K562 treated with DMSO at 1 percent for 12 hours (cell line): ENCODE results near the gene HOXB5. TPM values are rescaled to one million over a fixed set of nuclear protein-coding genes. Genes with fewer than 3 reads are reported as not detected.

Experiments used
- total RNA-seq: library from RNA; unstranded; fragments of 300-600 nt; gene quantifications from 2 replicates; pipeline ENCODE4 v1.2.3, GENCODE V29; 2022; ENCODE audit not compliant: insufficient read depth

Gene HOXB5
- 3.7 and 9.2 TPM in 2 replicates for total RNA-seq

GRCh38 chr17:48593126-48593829 is at the start of gene HOXB5:
Gene HOXB5 (minus strand): TSS chr17:48593779. CDS start chr17:48593682, 97 bp downstream.

DNA sequence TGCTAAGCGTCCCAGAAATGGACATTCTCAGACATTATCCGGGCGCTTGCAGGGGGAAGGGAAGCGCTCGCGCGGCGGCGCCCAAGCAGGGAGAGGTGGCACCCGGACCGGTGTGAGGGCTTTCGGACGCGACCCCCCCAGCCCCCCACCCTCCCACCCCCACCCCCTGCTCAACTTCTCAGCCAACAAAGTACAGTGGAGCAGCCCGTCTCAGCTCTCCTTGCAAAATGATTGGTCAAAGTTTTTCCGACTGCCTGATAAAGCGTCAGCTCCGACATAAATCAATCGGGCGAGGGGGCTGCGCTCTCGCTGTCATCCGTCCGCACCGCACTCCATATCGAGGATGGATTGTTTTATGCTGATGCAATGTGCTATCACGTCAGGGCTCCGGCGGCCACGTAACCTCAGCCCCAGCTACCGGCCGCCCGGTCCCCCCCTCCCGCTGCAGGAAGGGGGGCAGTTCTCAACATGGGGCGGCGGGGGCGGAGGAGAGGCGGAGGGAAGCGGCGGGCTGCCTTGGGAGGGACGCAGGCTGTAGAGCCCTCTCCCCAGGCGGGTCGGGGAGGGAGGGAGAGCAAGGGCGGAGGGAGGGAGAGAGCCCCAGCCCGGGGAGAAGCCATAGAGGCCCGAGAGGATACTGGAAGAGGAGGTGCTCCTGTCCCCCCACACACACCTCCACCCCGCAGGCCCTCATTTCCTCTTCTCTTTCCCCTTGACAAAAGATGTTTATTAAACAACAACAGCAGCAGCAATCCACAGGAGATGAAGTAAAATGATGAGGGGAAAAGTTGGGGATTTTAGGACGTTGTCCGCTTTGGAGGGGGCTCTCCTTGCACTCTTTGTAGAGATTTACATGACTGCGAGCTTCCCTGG is 32.9 kb upstream of the HOXB5 start, which contains the start of gene HOXB9:
HOXB9 (minus strand) TSS at position 114 of the 873 bp plus-strand sequence; CDS start at position 25, 89 bp downstream.

GRCh38 chr17:48615047-48615962 is 21.7 kb upstream of the HOXB5 start, which contains the start of gene HOXB8:
Gene HOXB8 (minus strand): TSS chr17:48615292. CDS start chr17:48614704, 588 bp downstream.

GRCh38 chr17:48610282-48611211 is 17.0 kb upstream of the HOXB5 start, which contains the start of gene HOXB7:
Gene HOXB7 (minus strand): TSS chr17:48611017. CDS start chr17:48610918, 99 bp downstream.

DNA sequence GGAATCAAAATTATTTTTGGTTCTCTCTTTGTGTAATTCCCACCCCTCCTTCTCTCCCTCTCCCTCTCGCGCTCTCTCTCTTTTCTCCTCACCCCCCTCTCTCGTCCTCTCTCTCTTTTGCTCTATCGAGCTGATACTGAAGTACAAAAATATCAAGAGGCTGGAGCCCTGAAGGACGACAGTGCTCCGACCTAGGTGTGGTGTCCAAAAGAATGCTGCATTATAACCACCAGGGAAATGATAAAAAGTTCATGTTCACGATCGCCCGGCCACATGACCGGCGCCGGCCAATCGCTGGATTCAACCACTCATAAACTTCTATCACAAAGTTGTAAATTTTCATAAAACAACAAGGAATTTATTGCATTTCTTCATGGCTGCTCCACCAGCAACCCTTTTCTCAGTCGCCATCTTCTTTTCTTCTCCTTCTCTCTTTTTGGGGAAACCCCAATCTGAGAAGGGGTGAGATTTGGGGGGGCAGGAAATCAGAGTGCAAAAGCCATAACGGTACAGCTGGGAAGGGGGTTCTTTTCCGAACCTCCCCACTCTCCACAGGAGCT is 11.3 kb upstream of the HOXB5 start, which contains the start of gene HOXB6:
HOXB6 (minus strand) TSS at position 217 of the 560 bp plus-strand sequence. CDS start 6,836 bp downstream, outside the sequence.

DNA sequence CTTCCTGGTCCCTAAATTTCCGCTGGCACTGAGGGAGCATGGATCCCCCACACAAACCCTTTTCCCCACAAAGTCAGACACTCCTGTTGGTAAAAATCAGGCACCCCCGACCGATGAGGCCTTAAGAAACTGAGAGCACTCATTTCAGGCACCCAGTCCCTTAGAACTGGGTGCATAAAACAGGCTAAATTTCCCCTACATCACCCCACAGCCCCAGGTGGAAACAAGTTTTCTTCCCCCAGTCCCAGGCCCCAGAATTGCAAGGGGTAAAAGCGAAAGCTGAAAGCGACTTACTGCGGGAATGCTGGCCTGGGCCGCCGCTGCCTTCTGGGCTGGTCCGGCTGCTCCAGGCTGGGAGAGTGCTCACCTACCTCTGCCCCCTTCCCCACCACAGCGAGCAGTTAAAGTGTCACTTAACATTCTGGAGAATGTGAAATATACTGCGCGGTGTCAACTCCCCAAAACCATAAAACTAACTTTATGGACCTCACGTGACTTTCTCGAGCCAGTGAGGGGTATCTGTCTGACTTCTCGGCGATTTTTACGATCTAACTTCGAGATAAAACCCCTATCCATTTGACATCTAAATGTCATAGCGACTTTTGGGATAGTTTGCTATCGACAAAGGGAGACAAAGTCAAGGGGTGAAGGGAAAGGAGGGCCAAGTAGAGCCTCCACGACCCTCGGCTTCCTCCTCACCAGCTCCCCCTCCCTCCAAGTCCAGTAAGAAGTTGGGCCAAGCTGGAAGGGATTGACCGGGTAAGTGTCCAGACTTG is 3.6 kb downstream of the HOXB5 start, which contains the start of gene HOXB3:
HOXB3 (minus strand) TSS at position 411 of the 776 bp plus-strand sequence. CDS start 37,767 bp downstream, outside the sequence.

DNA sequence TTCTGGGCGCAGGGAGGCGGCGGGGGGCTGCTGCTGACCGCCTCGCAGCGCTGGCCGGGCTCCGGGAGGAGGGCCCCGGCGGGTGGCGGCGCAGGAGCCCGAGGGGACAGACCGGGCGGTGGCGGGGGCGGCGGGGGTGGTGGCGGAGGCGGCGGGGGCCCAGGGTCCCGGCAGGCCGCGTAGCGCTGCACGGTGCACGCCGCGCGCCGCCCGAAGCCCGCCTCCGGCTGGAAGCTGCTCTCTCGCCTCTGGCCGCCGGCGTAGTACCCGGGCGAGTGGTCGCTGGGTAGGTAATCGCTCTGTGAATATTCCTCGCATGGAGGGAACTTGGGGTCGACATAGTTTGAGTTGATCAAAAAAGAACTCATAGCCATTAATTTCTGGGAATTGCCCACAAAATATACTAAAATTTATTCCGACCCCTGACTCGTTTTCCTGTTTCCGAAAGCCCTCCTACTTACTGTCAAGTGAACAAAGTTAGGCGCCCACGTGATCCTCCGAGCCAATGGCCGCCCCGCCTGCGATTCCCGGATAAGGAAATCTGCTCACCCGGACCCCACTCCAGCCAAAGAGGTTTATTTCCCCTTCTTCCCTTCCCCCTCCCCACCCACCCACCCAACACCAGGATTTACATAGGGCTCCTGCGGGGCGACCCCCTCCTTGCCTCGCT is 15.5 kb downstream of the HOXB5 start, which contains the start of gene HOXB4:
HOXB4 (minus strand) TSS at position 405 of the 670 bp plus-strand sequence; CDS start at position 374, 31 bp downstream.

DNA sequence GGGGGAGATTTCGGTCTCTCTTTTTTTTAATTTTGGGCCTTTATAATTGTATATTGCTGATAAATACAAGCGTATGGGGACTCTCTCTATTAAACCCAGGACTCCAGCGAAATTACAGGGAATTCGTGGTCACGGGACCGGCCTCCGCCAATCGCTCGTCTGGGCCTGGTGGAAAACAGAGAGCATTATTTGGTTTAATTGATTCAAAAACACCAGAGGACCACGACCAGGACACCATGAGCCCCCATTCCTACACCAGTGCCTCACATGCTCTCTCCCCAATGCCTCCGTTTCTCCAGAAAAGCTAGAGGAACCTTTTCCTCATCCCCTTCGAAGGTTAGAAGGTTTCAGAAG is 48.6 kb downstream of the HOXB5 start, which contains the start of gene HOXB2:
HOXB2 (minus strand) TSS at position 88 of the 354 bp plus-strand sequence. CDS start 198 bp downstream, outside the sequence.

Other genes with a start within 250 kb of the HOXB5 start
- 1.8 TPM in 1 of 2 replicates, not detected in the other for gene SKAP1, start 163.6 kb downstream of the HOXB5 start, total RNA-seq
- gene HOXB1, start 62.8 kb downstream of the HOXB5 start, total RNA-seq, result not detected in 2 replicates
- gene HOXB2, start 48.7 kb downstream of the HOXB5 start, total RNA-seq, result 79.5 and 94.6 TPM in 2 replicates
- 13.6 and 20.0 TPM in 2 replicates for gene HOXB4, start 15.4 kb downstream of the HOXB5 start, total RNA-seq
- gene HOXB3, start 3.5 kb downstream of the HOXB5 start, total RNA-seq, result 15.0 and 35.7 TPM in 2 replicates
- 15.2 and 16.0 TPM in 2 replicates for gene HOXB6, start 11.2 kb upstream of the HOXB5 start, total RNA-seq
- gene HOXB7, start 17.2 kb upstream of the HOXB5 start, total RNA-seq, result 21.9 and 23.0 TPM in 2 replicates
- gene HOXB8, start 21.5 kb upstream of the HOXB5 start, total RNA-seq, result 21.9 and 37.9 TPM in 2 replicates
- gene HOXB9, start 32.6 kb upstream of the HOXB5 start, total RNA-seq, result 103 and 184 TPM in 2 replicates
- gene PRAC1, start 128.7 kb upstream of the HOXB5 start, total RNA-seq, result not detected in 2 replicates
- not detected in 2 replicates for gene PRAC2, start 129.4 kb upstream of the HOXB5 start, total RNA-seq
- not detected in 2 replicates for gene HOXB13, start 135.0 kb upstream of the HOXB5 start, total RNA-seq
- not detected in 2 replicates for gene TTLL6, start 223.4 kb upstream of the HOXB5 start, total RNA-seq
- 48.6 and 84.9 TPM in 2 replicates for gene CALCOCO2, start 237.3 kb upstream of the HOXB5 start, total RNA-seq